ENCODE results near the gene KIF5A. TPM values are rescaled to one million over a fixed set of nuclear protein-coding genes. Genes with fewer than 3 reads are reported as not detected.

Gene KIF5A
- total RNA-seq, 1 donor from 2014 or later = 5.6 TPM

DNA sequence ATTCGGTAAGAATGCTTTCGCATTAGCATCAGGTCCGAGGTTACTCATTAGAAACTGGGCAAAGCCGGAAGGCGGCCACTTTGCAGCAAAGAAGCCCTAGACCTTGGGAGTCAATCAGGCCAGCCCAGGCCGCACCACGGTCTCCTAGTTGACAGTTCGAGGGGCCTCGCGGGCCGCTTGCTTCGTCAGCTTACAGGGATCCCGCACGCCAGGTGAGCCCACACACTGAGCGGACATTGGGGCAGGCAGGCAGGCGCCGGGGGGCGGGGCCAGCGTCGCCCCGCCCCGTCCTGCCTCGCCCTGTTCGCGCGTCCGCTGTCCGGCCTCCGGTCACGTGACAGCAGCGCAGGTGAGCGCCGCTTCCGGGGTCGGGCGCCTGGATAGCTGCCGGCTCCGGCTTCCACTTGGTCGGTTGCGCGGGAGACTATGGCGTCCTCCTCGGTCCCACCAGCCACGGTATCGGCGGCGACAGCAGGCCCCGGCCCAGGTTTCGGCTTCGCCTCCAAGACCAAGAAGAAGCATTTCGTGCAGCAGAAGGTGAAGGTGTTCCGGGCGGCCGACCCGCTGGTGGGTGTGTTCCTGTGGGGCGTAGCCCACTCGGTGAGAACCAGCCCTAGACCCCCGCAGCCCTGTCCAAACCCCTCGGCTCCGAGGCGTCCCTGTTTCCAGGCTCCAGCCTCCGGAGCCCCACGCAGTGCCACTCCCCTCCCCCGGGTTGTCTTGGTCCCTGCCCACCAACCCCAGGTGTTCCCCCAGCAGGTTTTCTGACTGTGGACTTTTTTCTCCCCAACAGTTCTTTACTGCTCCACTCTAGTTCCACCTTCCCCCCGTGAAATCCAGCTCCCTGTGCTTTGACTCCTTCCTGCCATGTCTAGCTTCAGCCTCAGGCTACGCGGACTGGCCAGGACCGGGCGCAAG, 41.3 kb downstream of the KIF5A start, which contains the start of gene PIP4K2C:
TSS of gene PIP4K2C (plus strand) at position 329 of the 918 bp plus-strand sequence. CDS start at position 427, 98 bp downstream.
- intact Hi-C loops (cut with DNase I) = no loop called here
- ATAC-seq (peak; percentile 98), DNase-seq (ENCODE audit: low spot score) (peak; percentile 84)

DNA sequence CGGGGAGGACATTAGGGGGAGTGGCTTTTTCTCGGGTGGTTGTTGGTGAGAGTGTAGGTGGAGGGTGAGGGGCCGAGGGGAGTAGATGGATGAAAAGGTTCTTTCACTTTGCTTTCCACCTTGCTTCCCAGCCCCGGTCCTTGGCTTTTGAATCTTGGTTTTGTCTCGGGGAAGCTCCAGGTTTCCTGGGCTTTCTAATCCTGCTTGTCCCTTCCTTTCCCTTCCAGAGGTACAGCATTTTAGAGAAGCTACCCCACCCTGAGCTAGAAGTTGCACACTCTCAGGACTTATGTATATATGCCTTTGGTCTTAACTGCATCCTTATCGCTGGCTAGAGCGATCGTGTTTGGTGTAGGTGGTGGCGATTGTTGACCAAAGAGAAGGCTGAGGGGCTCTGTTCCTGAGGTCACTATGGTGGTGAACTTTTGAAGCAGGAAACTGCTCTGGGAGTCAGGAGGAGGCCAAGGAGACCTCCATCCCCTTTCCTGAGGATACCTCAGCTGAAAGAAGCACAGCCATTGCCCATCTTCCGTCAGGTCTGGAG, 42.0 kb downstream of the KIF5A start:
- ATAC-seq (no peak), DNase-seq (ENCODE audit: low spot score) (no peak)
- intact Hi-C loops (cut with DNase I) = no loop called here

DNA sequence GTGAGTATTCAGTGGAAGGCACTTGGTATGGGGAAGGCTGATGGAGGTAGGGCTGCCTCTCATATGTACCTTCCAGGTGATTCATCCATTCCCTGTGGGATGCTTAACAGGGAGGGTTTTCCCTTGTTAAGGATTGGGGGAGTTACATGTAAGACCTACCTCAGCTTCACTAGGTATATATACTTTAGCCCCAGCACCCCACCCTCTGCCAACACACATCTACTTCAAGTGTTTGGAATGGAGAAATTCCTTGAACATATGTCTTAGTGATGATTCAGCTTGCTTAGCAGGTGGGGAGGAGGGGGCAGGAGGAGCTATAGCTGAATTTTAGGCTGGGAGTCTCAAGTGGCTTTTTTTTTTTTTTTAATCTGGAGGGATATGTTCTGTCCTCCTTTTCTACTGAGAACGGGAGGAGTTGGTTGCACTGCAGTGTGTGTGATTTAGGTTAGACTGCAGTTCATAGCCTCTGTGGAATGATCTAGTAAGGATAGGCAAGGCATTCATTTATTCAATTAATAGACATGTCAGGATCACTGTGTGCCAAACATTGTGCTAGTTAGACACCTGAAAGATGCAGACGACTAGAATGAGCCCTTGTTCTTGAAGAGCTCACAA, 42.8 kb downstream of the KIF5A start:
- no peak for ATAC-seq
- intact Hi-C loops (cut with DNase I) = no loop called here

DNA sequence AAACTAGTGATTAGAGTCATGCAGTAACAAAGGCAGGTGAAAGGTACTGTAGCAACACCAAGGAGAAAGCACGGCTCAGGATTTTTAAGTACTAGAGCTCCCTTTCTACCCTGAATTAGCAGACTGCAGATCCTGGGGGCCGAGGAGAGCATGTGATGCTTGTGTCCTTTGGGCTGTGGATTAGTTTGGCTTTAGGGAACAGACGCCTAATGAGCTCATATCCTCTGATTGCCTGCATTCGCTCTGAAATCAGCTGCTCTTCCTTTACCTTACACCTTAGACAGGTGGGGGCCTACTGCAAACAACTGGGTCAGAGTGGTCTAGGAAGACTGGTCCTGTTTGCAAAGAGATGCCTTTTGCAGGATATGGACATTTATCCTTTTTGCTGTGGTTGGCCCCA, 43.3 kb downstream of the KIF5A start:
- intact Hi-C loops (cut with DNase I) = no loop called here
- ATAC-seq = no peak

More for the DNA sequence above, 42.8 kb downstream of the KIF5A start:
- no peak for DNase-seq (ENCODE audit: low spot score)

DNA sequence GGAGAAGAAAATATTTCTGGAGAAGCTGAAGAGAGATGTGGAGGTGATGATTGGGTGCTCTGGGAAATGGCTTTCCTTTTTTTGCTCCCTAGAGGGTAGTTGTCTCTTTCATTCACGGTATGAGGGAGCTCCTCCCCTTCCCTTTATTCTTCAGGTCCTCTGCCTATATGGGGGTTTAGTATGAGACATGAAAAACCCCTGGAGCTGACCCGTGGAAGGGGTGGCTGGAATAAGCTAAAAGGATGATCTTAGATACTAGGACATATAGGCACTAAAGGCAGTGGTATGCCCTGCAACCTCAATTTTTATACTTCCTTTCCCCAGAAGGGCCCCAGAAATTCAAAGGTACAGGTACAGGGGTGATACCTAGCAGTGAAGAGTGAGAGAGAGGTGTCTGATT, 50.6 kb downstream of the KIF5A start:
- ATAC-seq (no peak), DNase-seq (ENCODE audit: low spot score) (no peak)
- intact Hi-C loops (cut with DNase I) = no loop called here

More for the DNA sequence above, 43.3 kb downstream of the KIF5A start:
- no peak for DNase-seq (ENCODE audit: low spot score)

DNA sequence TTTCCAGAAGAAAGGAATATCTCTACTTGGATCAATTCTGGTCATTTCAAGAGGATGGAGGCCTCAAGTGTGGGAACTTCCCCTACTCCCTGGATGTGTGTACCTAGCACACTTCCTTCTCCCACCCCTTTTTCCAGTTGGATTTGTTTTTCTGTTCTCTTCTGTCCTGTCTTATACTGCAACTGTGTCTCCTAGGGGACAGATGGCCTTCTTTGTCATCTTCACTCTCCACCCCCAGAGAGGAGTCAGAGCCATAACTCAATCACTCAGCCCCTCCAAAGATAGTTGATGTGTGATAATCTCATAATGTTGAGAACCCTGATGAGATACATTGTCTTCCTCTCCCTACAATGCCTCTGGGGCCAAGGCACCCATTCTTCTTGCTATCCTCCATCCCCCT, 52.7 kb downstream of the KIF5A start:
- DNase-seq (ENCODE audit: low spot score) = no peak
- no peak for ATAC-seq
- intact Hi-C loops (cut with DNase I) = no loop called here

DNA sequence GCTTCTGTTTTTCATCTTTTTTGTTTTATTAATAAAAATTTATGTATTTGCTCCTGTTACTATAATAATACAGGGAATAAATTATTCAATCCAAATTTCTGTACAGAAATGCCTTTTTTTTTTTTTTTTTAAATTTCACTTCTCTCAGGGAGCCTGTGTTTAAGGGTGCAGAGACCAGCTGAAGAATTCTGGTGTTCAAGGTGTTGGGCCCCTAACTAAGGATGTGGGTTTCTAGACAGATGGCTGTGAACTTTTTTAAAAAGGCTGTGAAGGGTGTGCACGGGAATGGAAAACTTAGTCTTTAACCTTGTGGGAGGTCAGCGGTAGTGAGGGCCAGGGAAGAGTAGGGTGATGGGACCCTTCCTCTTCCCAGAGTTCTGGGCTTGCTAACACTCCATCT, 53.5 kb downstream of the KIF5A start:
- ATAC-seq (peak; percentile 6), DNase-seq (ENCODE audit: low spot score) (no peak)
- intact Hi-C loops (cut with DNase I) = no loop called here

DNA sequence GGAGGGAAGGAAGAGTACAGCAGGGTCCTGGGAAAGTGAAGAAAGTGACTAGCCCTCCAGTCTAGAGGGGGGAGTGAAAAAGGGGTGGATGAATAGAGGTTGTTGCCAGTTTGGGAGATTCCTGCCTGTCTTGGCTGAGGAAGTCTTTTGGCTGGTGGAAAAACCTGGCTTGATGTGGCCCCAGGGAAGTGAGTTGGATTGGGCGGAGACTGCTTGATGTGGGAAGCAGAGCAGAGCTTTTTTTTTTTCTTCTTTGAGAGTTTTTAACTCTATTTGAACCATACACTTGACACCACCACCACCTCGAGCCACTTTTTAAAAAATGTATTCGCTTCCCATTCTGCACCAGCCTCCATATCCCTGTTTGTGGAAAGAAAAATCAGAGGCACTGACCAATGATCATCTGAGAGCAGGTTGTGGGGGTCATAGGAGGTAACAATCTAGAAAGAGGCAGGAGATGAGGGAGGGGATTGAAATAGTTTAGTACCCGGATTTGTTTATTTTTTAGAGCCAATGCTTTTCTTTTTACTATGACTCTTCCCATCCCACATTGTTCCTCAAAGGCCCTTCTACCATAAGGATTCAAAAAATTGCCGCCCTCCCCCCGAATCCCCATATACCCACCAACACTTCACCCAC, 54.1 kb downstream of the KIF5A start:
- intact Hi-C loops (cut with DNase I) = no loop called here
- no peak for DNase-seq (ENCODE audit: low spot score)
- ATAC-seq = peak; percentile 79

DNA sequence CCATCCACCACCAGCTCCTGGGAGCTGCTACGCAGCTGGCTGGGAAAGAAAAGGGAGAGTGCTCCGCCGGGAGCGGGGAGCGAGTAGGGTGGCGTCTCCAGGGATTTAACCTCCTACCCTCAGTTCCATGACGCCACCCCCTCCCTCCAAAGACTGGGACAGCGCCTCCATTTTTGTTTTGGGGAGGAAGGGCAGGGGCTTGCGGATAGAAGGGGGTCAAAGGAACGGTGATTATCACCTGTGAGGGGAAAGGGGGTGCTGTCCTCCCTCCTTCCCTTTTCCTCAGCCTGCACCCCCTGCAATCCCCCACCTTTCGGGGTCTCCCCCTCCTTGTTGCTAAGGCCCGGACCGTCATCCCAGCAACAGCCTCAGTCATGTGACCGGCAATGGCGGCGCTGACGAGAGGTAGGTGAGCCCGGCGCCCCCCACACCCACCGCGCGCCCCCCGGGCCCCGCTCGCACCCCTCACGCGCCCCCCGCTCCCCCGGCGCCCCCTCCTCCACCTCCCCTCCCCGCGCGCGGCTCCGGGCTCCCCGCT, 54.7 kb downstream of the KIF5A start, which contains the start of gene DTX3:
TSS of gene DTX3 (plus strand) at position 371 of the 538 bp plus-strand sequence. CDS start 1,694 bp downstream, outside the sequence.
- DNase-seq (ENCODE audit: low spot score) = no peak
- ATAC-seq = peak; percentile 71

DNA sequence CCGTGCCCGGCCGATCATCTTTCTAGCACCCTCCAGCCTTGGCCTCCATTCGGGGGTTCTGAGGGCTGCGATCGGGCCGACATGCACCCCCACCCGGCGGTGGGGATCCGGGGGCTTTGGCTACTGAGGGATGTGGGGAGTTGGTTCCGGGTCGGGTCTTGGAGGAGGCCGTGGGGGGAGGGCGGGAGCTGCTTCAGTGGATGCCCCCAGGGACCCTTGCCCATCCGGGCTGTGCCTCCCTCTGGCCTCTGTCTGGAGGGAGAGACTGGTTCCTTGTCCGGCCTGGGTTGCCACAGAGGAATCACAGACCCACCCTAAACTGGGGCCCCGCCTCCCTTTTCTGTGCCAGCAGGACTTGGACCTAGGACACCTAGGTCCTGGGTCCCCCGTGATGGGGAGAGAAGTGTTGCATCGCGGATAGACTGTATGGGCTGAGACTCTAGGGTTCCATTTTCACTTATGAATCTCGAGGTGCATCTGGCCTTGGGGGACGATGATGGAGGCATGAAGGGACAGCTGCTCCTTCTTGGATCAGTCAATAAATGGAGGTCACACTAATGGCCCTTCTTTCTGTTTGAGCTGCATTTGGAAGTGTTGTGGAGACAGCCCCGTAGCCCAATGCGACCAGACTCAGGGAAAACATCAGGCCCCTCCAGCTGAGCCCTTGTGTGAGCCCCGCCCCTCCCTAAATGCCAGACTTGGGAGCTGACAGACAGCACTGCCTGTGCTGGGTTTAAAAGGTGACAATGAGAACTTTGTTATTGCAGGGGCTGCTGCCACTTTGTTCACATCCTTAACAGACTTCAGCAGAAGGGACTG, 55.4 kb downstream of the KIF5A start:
- intact Hi-C loops (cut with DNase I) = no loop called here
- DNase-seq (ENCODE audit: low spot score) (no peak), ATAC-seq (peak; percentile 16)

More for the DNA sequence above, 54.7 kb downstream of the KIF5A start, which contains the start of gene DTX3:
- intact Hi-C loops (cut with DNase I) = no loop called here

DNA sequence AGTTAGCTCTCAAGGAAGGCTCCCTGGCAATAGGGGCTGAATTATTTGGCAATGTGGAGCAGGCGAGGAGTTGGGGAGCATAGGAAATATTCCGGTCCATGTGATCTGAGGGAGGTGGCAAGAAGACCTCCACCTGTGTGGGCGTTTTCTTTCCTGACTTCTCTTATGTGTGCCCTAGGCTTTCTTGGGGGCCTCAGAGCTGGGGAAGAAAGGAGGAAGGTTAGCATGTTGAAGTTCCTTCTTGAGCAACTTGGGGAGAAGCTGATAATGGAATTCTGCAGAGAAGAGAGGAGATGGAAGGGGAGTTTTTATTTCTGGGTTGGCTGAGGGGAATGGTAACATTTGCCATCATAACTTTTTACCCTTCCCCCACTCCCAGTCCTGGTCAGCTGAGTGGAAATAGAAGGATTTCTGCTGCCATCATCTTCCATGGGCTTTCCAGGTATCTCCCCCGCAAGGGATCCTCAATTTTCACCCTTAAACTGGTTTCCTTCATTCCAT, 56.0 kb downstream of the KIF5A start:
- intact Hi-C loops (cut with DNase I) = no loop called here
- DNase-seq (ENCODE audit: low spot score) (no peak), ATAC-seq (no peak)

DNA sequence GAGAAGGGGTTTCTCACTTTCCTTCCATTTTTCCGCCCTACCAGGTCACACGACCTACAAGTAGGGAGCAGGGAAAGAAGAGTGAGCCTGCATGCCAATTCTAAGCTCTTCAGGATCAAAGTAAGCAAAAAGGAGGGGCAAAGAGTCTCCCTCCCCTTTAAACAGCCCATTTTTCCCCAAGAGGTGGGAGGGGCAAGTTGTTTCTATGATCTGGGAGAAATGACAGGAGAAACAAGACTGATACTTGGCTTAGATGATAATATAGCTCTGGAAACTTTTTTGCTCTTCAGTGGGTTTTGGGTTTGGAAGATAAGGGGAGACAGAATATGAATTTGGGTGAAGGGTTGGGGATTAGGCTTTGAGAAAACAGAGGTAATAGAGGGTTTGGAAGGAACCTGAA, 56.6 kb downstream of the KIF5A start:
- no peak for DNase-seq (ENCODE audit: low spot score)
- intact Hi-C loops (cut with DNase I) = no loop called here
- no peak for ATAC-seq

DNA sequence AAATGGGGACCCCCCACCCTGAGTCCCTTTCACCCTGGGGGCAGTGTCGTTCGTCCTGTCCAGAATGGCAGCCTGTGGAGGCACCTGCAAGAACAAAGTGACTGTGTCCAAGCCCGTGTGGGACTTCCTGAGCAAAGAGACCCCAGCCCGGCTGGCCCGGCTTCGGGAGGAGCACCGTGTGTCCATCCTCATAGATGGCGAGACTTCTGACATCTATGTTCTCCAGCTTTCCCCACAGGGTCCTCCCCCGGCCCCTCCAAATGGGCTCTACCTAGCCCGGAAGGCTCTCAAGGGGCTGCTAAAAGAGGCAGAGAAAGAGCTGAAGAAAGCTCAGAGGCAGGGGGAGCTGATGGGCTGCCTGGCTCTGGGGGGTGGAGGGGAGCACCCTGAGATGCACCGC, 57.0 kb downstream of the KIF5A start:
- intact Hi-C loops (cut with DNase I) = no loop called here
- no peak for DNase-seq (ENCODE audit: low spot score)
- no peak for ATAC-seq

DNA sequence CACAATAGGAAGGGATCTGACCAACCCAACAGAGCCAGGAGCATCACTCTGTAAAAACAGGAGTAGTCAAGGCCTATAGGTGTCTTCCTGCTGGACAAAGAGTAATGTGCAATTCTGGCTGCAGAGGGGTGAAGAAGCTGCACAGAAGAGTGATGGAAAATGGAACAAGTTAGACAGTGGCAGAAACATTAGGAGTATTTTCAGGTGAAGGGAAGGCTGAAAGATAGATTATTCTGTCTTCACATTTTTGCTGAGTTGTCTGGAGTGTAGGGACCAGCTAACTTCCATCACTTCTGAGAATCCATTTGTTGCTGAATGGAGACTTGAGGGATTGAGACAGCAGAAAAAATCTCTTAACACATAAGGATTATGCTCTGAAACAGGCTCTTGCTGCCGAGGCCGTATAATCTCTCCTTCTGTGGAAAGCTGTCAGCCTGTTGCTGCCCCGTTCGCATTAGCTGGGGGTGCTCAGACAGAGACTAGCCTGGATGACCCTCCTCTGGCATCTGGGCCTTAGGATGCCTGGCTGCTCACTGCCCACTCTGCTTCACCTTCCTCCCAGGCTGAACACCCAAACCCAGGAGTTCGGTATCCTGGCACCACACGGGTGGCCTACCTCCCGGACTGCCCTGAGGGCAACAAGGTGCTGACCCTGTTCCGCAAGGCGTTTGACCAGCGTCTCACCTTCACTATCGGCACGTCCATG, 58.3 kb downstream of the KIF5A start:
- DNase-seq (ENCODE audit: low spot score) = no peak
- intact Hi-C loops (cut with DNase I) = no loop called here
- no peak for ATAC-seq

DNA sequence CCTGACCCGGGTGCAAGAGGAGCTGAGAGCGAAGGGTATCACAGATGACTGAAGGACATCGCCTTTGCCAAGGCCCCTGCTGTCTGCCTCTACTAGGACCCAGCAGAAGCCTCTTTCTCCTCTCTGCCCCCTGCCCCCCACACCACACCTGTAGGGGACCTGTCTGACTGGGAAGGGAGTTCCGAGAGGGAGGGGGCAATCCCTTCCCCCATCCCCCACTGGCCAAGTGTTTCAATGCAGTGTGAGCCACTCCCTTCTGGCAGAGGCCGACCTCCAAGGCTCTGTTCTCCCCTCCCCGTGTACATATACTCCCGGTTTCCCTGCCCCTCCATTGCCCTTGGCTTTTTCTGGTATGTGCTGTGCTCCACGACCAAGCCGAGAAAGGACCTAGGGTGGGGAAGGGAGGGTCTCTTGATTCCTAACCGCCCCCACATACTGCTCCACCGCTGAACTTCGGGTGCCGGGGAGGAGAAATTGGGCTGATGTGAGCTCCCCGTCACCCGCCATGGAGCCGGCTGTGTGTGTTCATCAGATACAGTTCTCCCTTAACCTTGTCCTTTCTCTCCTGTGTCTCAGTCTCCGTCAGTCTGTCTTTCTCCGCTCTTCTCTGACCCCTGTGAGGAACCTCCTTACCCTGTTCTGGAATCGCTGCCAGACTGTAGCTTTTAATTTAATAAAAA, 59.4 kb downstream of the KIF5A start:
- ATAC-seq (peak; percentile 2), DNase-seq (ENCODE audit: low spot score) (no peak)
- intact Hi-C loops (cut with DNase I) = no loop called here

DNA sequence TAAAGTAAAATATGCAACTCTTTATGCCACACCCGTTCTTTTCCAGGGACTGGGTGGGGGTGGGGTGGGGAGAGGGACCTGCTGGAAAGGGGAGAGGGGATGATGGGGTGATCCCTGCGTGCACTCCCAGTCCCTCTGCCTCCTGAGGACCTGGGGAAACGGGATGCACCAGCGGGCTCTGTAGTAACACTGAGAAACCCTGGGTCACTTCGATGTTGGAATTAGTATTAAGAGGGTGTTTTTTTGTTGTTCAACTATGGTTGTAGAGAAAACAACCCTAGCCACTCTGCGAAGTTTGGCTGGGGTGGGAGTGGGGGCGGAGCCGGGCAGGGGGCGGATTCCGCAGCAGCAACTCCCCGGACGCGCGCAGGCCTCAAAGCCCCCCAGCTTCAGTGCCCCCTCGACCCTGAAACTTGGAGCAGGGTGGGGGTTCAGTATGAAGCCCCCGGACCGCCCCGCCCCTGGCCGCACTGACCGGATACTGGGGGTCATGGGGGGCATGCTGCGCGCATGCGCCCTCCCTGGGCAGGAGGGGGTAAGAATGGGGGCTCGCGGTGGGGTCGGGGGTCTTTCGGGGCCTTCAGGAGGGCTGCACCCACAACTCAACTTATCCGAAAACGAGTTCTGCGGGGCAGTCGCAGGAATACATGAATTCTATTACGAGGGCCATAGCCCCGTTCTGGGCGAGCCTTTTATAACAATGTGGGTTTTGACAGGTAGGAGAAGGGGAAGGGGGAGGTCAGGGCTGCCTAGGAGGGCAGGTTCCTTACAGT, 60.1 kb downstream of the KIF5A start:
- ATAC-seq = peak; percentile 70
- DNase-seq (ENCODE audit: low spot score) = peak; percentile 76
- intact Hi-C loops (cut with DNase I) = no loop called here

All from sciatic nerve (tissue), 2 donors.